Lower lobe of right lung (tissue), 2 donors: Measurements from ENCODE around the gene PPTC7. TPM values are rescaled to one million over a fixed set of nuclear protein-coding genes. Genes with fewer than 3 reads are reported as not detected.

Experiments used
- ATAC-seq, 2 donors: fragments of 200-7000 bp; cut with Tn5 transposase; one replicate each; pipeline ENCODE4 v1.9.1; 2020 to 2022; ENCODE audit warnings: mild to moderate bottlenecking in 2 of 2, moderate library complexity in 2 of 2
- DNase-seq: peaks from one replicate; pipeline ENCODE4 v3.0.0-alpha.2; 2020
- H3K27ac ChIP-seq: fragments of 200-600 bp; one replicate; pipeline ENCODE4 v1.8.0; 2022
- H3K27me3 ChIP-seq: fragments of 200-600 bp; one replicate; pipeline ENCODE4 v1.8.0; 2022; ENCODE audit warnings: low read depth
- H3K36me3 ChIP-seq: fragments of 200-600 bp; one replicate; pipeline ENCODE4 v1.8.0; 2022; ENCODE audit warnings: mild to moderate bottlenecking
- H3K4me1 ChIP-seq: fragments of 200-600 bp; one replicate; pipeline ENCODE4 v1.8.0; 2022
- H3K4me3 ChIP-seq: fragments of 200-600 bp; one replicate; pipeline ENCODE4 v1.8.0; 2022; ENCODE audit warnings: mild to moderate bottlenecking
- H3K9me3 ChIP-seq: fragments of 200-600 bp; one replicate; pipeline ENCODE4 v1.8.0; 2022
- intact Hi-C: fragments of 100-400 bp; cut with DNase I; formaldehyde crosslinking; loops from one replicate; pipeline ENCODE4 v1.11.0; 2022
- long read RNA-seq: library from polyadenylated mRNA; unstranded; transcript quantifications from one replicate; pipeline ENCODE4 v2.0.0, GENCODE V29; 2021
- total RNA-seq: library from RNA; stranded (reverse); fragmentation: NEBNext Ultra II Directional; extraction: Animal tissue kit (Norgen Biotek cat#: 25700); gene quantifications from one replicate; pipeline ENCODE4 v1.2.1, GENCODE V29; 2021
- TF ChIP-seq, protein P1 (sequence below): fragments of 200-600 bp; IDR thresholded peaks from one replicate; pipeline ENCODE4 v1.8.0; 2022; ENCODE audit warnings: antibody characterized with exemption, mild to moderate bottlenecking
- donor health status: DM: no; HTN: yes; CAD: no; lungs with severe emphysema.

PPTC7 gene, protein sequence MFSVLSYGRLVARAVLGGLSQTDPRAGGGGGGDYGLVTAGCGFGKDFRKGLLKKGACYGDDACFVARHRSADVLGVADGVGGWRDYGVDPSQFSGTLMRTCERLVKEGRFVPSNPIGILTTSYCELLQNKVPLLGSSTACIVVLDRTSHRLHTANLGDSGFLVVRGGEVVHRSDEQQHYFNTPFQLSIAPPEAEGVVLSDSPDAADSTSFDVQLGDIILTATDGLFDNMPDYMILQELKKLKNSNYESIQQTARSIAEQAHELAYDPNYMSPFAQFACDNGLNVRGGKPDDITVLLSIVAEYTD
- total RNA-seq, result 23.6 TPM
- long read RNA-seq, full-length matches to known transcripts, result 8 of 13 reads
- long read RNA-seq, partial matches to known transcripts, result 3 of 13 reads
- long read RNA-seq, other reads (novel, unspliced or antisense), result 2 of 13 reads

DNA sequence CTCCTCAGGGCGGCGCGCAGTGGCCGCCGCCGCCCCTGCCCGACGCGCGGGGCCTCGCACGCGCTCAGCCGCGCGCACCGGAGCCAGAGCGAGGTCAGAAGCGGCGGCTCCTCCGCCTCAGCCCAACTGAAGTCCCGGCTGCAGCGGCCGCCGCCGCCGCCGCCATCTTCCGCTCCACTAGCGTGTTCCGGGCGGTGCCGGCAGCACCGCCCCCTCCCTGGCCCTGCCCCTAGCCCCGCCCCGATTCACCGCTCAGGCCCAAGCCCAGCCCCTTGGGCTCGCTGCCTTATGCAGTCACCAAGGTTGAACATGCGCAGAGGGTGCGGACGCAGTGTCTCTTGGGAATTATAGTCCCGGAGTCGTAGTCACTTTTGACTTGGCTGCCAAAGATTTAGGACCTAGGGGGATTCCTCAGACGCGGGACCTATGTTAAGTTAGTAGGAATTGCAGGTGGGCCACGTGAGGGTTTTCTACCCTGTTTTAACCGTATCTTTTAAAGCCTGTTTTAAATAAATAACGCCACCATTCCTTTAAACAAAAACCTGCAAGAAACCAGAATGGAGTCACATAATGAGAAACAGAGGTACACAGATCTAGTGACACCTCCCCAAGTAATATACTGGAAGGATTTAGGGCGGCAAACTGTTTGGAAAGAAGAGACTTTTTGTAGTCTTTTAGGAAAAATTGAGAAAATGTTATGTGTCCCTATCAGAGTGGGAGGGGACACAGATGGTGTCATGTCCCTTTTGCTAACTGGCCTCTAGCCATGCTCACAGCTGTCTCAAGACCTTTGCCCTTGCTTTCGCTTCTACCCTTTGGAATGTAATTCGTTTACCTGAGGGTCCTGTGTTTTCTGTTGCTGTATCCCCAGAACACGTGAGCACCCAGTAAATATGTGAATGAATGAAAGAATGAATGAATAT lies at the start of gene PPTC7:
Gene PPTC7 (minus strand): TSS at position 182 of the 923 bp plus-strand sequence. CDS start 287 bp downstream, outside the sequence.
- Histone ChIP-seq H3K36me3 (no peaks in the 10 kb centered on the region), H3K9me3 (no peaks in the 10 kb centered on the region), H3K4me3 (peak within 1 kb of the TSS; percentile 86), H3K27me3 (no peaks in the 10 kb centered on the region), H3K4me1 (peaks cover 60% of the 10 kb centered on the region), H3K27ac (peak within 1 kb of the TSS; percentile 94)
- intact Hi-C loops, result no loop called here
- peak; percentile 95 to 98 for ATAC-seq
- TF ChIP-seq, protein P1, sequence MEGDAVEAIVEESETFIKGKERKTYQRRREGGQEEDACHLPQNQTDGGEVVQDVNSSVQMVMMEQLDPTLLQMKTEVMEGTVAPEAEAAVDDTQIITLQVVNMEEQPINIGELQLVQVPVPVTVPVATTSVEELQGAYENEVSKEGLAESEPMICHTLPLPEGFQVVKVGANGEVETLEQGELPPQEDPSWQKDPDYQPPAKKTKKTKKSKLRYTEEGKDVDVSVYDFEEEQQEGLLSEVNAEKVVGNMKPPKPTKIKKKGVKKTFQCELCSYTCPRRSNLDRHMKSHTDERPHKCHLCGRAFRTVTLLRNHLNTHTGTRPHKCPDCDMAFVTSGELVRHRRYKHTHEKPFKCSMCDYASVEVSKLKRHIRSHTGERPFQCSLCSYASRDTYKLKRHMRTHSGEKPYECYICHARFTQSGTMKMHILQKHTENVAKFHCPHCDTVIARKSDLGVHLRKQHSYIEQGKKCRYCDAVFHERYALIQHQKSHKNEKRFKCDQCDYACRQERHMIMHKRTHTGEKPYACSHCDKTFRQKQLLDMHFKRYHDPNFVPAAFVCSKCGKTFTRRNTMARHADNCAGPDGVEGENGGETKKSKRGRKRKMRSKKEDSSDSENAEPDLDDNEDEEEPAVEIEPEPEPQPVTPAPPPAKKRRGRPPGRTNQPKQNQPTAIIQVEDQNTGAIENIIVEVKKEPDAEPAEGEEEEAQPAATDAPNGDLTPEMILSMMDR, result no peak
- DNase-seq, result peak; percentile 98

- Histone ChIP-seq H3K4me1 (no peaks in the 10 kb centered on the region), H3K27me3 (no peaks in the 10 kb centered on the region), H3K4me3 (no peak overlapping the region), H3K9me3 (no peaks in the 10 kb centered on the region), H3K36me3 (peaks cover 48% of the 10 kb centered on the region), H3K27ac (no peak overlapping the region)
- no peak for ATAC-seq
- TF ChIP-seq, protein P1, result no peak
- intact Hi-C loops, result no loop called here
- DNase-seq, result no peak
Observed at GRCh38 chr12:110627500-110628195, 44.5 kb upstream of the PPTC7 start.

DNA sequence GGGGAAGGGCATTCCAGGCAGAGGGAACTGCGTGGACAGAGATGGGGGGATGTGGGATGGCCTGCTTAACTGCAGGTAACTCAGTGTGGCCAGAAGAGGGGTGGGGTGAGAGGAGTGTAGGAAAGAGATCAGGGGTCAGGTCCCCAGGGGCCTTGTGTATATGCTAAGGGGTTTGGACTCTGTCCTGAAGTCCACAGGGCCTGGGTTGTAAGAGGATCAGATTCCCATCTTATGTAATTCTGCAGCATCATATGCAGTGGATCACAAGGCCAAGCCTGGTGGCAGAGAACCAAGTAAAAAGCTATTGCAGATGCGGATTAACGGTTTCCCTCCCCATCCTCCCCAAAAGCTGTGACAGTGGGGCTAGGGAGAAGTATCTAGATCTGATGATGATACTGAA lies 39.5 kb upstream of the PPTC7 start:
- H3K27me3 ChIP-seq, result no peaks in the 10 kb centered on the region
- no peak overlapping the region for H3K27ac ChIP-seq
- H3K4me1 ChIP-seq, result no peaks in the 10 kb centered on the region
- DNase-seq (no peak), ATAC-seq (no peak)
- TF ChIP-seq, protein P1, result no peak
- no peak overlapping the region for H3K4me3 ChIP-seq
- H3K36me3 ChIP-seq, result peaks cover 22% of the 10 kb centered on the region
- H3K9me3 ChIP-seq, result no peaks in the 10 kb centered on the region
- intact Hi-C loops, result no loop called here

DNA sequence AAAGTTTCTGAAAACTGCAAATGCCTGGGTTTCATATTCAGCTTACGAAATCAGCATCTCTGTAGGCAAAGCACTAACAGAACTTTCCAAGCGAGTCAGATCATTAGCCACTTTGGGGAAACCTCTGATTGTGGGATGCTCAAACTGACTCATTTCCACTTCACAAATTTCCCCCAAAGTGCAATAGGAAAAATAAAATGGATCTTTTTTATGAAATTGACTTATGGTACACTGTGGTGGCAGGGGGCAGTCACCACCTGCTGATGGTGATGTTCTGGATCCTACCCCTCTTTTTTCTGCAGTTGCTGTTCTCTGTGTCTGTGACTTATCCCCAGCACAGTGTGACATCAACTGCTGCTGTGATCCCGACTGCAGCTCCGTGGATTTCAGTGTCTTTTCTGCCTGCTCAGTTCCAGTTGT lies 36.4 kb upstream of the PPTC7 start:
- Histone ChIP-seq H3K9me3 (no peaks in the 10 kb centered on the region), H3K27ac (no peak overlapping the region), H3K4me1 (peaks cover 4% of the 10 kb centered on the region), H3K36me3 (peaks cover 17% of the 10 kb centered on the region), H3K4me3 (no peak overlapping the region), H3K27me3 (no peaks in the 10 kb centered on the region)
- intact Hi-C loops, result no loop called here
- ATAC-seq, result no peak
- no peak for DNase-seq
- TF ChIP-seq, protein P1, result no peak

DNA sequence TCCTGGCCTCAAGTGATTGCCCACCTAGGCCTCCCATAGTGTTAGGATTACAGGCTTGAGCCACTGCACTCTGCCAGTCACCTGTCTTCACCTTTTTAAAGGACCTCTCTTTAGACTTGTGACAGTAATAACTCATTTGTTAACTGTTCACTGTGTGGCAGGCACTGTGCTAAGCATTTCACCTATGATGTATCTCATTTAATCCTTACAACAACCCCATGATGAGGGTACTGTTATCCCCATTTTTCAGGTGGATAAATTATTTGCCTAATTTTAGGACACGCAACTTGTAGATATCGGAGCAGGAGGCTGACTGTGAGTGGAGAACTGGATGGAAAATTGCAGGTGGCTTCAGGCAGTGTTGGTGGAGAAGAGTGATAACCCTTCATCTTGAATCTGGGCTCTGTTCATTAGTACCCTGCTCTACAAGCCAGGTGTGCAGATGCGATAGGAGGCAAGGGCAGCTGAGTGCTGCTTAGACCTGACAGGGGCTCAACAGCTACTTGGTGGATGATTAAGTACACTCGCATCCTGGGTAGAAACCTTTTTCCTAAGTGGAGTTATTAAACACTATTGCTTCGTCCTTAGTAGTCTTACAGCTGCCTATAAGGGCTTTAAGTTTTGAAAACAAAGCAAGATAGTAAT lies 33.5 kb upstream of the PPTC7 start:
- no peak overlapping the region for H3K27ac ChIP-seq
- peaks cover 8% of the 10 kb centered on the region for H3K4me1 ChIP-seq
- DNase-seq, result no peak
- no peaks in the 10 kb centered on the region for H3K9me3 ChIP-seq
- intact Hi-C loops, result no loop called here
- H3K27me3 ChIP-seq, result no peaks in the 10 kb centered on the region
- TF ChIP-seq, protein P1, result no peak
- ATAC-seq, result no peak
- H3K36me3 ChIP-seq, result peaks cover 8% of the 10 kb centered on the region
- H3K4me3 ChIP-seq, result no peak overlapping the region
